ENCODE data around the gene CFAP90.

DNA sequence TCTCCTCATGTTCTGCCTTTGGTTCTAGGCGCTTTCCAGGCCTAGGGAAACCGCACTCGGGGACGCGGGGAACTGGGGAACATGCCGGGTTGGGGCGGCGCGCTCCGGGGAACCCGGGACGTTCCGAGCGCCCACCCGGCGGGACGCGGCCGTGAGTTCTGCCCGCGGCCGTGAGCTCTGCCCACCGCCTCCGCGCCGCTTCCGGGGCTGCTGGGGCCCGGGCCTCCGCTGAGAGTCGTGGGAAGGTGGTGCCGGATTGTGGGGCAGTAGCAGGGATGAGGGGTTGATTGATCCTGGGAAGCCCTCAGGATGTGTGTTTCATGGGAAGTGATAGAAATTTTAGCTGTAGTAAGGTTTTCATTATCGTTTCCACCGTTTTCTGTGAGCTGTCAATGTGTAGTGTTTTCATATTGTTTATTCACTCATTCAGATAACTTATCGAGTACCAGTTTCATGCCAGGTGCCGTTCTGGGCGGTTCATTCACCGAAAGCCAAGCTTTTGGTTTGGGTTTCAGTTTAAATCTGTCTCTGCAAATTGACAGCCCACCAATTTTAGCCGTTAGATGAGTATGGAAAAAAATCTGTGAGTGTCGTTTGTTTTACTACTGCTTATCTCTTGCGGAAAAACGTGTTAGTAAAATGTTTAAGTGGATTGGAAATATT lies 18.7 kb upstream of the CFAP90 start:
- TF ChIP-seq EGR1 (IDR thresholded peaks at IDR 0.05; ENCODE audit: borderline replicate concordance, low read depth, low read length) (no peak), RXRA (IDR thresholded peaks at IDR 0.05; ENCODE audit: insufficient read depth, low read depth, low read length) (no peak), SUZ12 (IDR thresholded peaks at IDR 0.05; ENCODE audit: low read length) (no peak)
